SKM-1 (cell line): Measurements from ENCODE around the gene IFT22.
"Not testable (repeated sequence)": the region's sequence is repeated elsewhere in the genome, so short reads cannot be mapped to it uniquely, and the experiment has no call there.

ENCODE experiments used
- DNase-seq: peaks from one replicate; lab custom pipeline; 2025; ENCODE audit not compliant: unreplicated experiment; lab: John Stamatoyannopoulos, UW

IFT22 gene

DNA sequence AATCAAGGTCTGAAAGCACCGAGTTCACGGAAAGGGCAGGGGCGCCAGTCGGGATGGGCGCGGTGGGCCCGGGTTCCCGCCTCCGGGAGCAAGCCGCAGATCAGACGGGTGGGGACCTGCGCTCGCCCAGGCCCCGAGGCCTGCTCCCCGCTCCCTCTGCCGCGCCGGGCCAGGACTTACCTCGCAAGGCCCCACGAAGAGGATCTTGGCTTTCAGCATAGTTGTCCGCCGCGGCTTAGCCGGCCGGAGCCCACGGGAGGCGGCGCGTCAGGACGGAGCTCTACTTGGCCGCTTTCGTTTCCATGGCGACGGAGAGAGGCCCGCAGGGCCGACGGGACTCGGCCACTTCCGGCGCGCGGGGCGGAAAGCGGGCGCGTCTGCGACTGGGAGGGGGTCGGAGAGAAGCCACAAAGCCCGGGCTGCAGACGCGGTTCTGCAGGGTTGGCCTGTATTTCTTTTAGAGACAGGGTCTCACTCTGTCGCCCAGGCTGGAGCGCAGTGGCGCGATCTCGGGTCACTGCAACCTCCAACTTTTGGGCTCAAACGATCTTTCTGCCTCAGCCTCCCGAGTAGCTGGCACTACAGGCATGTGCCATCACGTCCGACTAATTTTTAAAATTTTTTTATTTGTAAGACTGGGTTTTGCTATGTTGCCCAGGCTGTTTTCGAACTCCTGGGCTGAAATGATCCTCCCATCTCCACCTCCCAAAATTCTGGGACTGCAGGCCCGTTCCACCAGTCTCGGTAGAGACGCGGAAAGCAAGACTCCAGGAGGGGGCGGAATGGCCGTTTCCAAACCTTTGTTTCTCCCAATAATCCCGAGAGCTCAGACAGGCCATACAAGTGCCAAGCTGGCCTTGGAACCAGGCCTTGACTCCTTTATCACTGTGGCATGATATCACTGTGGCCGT, at the start of gene IFT22:
IFT22 (minus strand) TSS at position 322 of the 911 bp plus-strand sequence; CDS start at position 219, 103 bp downstream.
- peak; percentile 71 for DNase-seq

DNA sequence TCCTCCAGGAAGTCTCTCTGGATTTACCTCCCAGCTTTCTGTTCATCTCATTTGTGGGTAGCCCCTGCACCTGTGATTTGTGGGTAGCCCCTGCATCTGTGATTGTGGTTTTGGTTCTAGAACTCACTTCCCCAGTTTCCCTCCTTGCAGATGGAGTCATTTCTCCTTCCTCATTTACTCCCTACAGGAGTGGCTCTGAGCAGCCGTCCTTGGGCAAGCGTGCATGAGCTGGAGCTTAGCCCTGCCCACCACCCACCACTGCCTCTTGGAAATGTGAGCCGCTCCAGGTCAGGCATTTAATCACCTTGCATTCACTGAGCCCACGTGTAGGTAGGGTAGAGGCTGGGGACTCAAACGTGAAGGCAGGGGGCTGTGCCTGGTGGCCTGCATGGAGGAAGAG, 49.2 kb upstream of the IFT22 start:
- DNase-seq = no peak

DNA sequence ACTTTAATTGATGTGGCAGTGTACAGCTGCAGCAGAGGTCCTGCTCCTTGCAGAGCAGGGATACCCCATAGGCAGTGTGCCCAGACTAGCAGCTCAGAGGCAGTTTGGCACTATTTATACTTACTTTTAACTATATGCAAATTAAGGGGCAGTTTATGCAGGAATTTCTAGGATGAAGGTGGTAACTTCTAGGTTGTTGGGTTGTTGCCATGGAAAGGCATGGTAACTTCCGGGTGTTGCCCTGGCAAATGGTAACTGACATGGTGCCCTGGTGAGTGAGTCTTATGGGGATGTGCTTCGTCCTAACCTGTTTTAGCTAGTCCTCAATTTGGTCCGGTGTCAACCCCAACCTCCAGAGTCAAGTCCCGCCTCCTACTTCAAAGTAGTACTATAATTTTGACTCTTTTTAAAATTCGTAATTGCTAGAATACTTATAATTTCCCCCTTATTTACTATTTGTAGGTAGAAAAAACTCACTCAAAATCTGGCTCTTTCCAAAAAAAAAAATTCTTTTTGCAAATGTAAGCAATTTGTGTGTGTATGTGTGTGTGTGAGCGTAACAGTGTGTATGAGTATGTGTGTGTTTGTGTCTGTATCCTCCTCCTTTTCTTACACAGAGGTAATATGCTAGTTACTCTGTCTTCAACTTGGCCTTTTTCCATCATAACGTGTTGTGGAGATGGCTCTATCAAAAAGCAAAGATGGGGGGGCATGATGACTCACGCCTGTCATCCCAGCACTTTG, 47.0 kb upstream of the IFT22 start:
- DNase-seq = no peak

DNA sequence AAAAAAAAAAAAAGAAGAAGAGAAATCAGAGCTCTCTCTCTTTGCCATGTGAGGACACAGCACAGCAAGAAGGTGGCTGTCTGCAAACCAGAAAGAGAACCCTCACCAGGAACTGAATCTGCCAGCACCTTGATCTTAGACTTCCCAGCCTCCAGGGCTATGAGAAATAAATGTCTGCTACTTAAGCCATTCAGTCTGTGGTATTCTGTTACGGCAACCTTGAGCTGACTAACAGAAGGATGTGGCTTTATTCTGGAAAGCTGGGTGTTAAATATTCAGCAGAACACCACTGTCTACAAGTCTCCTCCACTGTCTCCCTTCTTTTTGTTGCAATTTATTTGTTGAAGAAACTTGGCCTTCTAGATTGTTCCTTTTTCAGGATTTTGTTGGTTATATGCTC, 46.1 kb upstream of the IFT22 start:
- no peak for DNase-seq

DNA sequence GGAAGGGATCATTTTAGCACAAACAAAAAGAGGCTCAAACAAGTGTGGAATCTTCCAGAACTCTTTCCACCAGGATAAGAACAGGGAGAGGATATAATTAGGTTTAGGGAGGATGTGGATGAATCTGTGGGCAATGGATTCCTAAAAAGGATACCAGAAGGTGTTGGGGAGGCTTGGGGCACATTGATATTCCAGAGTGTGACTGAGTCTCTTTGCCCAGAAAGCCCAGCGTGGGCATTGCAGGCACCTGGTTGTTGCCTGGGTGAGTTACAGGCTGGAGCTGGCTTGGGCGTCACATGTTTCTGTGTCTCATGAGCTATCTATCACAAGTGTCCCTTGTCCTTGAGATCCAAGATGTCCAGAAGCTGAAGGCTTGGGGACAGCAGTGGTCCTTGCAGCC, 44.3 kb upstream of the IFT22 start:
- no peak for DNase-seq

DNA sequence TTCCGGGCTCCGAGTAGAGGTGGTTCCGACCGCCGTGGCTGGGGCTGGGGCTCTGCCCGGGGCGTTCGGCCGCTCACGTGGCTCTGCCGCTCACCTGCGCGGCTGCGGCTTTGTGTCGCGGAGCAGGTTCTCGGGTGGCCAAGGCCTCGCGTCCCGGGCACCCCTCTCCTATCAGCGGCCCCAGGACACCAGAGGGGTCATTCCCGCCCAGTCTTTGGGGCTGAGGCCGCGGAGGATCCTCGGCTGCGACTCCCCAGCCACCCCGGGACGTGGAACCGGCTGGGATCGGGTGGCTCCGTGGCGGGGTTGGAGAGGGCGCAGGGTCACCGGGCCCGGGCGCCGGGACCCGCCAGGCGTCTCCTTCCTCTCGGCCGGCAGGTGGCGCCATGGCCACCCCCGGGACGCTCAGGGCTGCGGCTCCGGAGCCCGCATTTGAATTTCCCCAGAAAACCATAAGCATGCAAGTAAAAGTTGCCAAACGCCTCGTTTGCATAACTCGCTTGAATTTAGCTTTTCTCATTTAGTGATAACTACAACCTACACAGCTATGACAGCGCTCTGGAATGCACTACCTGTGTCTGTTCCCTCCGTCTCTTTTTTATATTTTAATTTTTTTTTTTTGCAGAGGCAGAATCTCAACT, 42.2 kb upstream of the IFT22 start:
- peak; percentile 29 for DNase-seq

DNA sequence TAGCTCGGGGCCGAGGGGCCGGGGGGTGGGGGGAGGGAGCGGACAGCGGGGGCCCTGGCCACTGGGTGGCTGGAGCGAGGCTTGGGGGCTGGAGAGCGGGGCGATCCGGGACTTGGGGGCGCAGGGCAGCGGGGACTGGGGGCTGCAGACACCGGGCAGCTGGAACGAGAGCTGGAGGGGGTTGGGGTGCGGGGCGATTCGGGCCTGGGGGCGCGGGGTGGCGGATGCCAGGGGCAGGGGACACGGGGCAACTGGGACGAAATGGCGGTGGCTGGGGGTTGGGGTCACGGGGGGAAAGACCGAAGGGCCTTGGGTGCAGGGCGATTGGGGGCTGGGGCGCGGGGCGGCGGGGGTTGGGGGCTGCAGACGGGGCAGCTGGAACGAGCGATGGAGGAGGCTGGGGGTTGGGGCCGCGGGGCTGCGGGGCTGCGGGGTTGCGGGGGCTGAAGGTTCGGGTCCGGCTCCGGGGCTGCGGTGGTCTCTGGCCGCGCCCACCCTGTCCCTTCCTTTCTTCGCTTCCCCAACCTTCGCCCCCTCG, 41.7 kb upstream of the IFT22 start:
- no peak for DNase-seq

DNA sequence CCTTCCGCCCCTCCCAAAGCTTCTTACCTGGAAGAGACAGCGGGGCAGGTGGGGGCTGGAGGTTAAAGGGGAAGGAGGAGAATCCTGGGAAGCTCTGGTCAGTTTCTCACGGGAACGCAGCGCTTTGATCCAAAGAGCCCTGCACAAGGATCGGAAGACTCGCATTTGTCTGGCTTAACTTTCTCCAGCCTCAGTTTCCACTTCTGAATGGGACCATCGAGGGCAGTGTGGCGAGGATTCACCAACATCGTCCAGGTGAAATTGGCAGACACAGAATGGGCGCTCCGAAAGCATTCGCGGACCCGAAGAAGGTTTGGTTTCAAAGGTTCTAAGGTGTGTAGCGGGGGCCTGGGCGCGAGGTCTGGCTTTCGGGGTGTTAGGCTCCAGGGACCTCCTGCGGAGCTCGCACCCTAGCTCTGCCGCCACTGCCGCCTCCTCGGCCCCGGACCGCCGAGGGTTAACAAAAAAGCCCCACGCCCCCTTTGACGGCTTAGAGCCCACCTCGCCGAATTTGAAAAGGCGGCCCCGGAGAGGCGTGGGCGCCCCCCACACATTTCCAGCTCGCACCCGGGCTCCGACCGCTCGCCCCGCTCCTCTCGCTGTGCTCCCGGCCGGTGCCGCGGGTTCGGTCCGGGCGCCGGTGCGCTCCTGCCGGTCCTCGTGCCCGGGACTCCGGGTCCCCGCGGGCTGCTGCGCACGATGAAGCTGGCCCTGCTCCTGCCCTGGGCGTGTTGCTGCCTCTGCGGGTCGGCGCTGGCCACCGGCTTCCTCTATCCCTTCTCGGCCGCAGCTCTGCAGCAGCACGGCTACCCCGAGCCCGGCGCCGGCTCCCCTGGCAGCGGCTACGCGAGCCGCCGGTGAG, 41.0 kb upstream of the IFT22 start, which contains the start of gene COL26A1:
COL26A1 (plus strand) TSS at position 542 of the 862 bp plus-strand sequence; CDS start at position 700, 158 bp downstream.
- no peak for DNase-seq

DNA sequence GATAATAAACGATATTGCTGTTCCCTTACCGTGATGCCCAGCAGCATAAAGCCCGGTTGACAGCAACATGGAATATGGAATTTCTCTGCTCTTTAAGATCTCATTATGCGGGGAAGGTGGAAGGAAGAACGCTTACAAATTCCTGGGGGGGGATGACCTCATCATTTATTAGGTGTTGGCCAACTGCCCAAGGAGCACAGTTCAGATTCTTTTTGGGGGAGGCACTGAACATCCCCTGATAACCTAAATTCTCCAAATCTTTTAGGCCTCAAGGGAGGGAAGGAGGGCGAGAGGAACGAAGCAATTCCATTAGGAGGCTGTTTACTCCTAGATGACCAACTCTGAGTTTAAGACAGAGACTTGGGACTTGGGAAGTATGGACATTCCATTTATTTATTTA, 35.8 kb upstream of the IFT22 start:
- DNase-seq = no peak

DNA sequence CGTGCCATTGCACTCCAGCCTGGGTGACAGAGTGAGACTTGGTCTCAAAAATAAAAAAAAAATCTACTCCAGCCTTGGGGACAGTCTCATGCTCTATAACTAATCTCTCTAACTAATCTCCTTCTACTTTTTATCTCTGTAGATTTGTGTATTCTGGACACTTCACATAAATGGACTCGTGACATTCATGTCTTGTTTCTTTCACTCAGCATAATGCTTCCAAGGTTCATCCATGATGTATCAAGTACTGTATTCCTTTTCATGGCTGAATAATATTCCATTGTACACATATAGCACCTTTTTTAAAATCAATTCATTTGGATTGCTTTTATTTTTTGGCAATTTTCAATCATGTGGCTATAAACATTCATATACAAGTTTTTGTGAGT, 31.3 kb upstream of the IFT22 start:
- DNase-seq = no peak

DNA sequence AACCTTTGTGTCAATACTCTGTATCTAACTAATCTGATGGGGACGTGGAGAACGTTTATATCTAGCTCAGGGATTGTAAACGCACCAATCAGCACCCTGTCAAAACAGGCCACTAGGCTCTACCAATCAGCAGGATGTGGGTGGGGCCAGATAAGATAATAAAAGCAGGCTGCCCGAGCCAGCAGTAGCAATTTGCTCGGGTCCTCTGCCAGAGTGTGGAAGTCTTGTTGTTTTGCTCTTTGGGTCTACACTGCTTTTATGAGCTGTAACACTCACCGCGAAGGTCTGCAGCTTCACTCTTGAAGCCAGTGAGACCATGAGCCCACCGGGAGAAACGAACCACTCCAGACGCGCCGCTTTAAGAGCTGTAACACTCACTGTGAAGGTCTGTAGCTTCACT, 27.7 kb upstream of the IFT22 start:
- not testable (repeated sequence) for DNase-seq

DNA sequence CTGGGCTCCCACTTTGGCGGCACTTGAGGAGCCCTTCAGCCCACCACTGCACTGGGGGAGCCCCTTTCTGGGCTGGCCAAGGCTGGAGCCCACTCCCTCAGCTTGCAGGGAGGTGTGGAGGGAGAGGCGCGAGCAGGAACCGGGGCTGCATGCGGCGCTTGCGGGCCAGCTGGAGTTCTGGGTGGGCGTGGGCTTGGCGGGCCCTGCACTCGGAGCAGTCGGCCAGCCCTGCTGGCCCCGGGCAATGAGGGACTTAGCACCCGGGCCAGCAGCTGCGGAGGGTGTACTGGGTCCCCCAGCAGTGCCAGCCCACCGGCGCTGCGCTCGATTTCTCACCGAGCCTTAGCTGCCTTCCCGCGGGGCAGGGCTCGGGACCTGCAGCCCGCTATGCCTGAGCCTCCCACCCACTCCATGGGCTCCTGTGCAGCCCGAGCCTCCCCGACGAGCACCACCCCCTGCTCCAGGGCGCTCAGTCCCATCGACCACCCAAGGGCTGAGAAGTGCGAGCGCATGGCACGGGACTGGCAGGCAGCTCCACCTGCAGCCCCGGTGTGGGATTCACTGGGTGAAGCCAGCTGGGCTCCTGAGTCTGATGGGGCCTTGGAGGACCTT, 26.9 kb upstream of the IFT22 start:
- DNase-seq = not testable (repeated sequence)

DNA sequence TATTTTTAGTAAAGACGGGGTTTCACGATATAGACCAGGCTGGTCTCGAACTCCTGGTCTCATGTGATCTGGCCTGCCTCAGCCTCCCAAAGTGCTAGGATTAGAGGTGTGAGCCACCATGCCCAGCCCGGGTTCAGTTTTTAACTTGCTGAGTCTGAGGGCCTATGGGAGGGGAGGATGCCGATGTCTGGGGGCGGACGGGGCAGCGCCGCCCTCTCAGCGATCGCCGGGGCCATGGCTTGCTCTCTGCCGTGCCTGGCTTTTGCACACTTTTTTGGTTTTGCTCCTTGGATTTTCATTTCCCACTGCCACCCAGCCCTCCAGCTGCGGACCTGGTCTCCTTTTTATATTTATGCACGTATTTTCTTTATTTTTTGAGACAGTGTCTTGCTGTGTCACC, 25.9 kb upstream of the IFT22 start:
- no peak for DNase-seq

DNA sequence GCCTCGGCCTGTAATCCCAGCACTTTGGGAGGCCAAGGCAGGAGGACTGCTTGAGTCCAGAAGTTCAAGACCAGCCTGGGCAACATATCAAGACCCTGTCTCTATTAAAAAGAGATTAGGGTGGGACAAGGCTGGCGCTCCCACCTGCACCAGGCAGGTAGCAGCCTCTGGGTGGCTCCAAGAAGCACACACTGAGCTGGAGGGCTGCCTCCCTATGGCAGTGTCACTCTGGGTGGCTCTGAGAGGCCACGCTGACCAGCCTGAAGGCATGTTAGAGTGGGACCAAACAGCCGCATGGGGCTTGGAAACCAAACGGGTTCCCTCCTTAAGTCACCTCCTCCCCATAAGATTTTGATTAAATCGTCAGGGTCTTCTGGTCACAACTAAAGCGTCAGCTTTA, 21.3 kb upstream of the IFT22 start:
- no peak for DNase-seq

DNA sequence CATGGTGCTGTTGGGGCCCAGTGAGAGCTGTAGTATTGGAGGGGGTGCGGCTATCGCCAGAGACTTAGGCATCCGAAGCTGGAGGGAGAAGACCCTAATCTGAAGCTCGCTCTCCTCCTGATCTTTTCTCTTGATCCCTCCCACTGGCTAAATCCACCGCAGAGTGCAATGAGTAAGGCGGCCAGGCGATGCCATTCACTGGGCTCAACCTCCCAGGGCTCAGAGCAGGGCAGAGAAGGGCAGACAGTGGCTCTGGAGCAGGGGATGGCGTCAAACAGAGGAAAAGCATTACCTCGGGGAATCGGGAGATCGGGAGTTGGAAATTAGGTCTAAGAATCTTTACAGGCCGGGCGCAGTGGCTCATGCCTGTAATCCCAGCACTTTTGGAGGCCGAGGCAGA, 18.8 kb upstream of the IFT22 start:
- DNase-seq = no peak

DNA sequence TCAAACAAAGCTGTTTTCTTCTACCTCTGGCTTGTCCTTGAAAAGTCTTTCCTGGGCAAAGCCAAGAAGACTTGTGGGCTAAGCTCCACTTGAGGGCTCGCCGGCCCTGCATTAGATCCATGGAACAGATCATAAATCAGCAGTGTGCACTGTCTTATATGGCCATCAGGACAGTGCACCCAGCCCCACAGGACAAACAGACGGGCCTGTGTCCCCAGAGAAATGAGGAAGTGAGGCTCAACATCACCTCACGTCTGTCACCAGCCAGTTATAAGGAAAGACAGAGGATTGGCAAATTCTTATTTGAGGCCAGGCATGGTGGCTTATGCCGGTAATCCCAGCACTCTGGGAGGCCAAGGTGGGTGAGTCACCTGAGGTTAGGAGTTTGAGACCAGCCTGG, 12.3 kb upstream of the IFT22 start:
- peak; percentile 36 for DNase-seq

DNA sequence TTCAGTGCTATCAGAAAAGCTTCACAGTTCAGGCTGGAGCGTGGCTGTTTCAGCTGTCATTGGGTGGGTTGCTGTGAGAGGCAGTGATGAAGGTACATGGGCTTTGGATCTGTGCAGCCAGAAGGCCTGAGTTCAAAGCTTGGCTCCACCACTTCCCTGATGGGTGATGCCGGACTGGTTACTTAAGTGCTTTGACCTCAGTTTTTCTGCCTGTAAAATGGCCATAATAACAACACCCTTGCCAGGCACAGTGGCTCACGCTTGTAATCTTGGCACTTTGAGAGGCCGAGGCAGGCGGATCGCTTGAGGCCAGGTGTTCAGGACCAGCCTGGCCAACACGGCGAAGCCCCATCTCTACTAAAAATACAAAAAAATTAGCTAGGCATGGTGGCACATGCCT, 10.4 kb upstream of the IFT22 start:
- DNase-seq = no peak

DNA sequence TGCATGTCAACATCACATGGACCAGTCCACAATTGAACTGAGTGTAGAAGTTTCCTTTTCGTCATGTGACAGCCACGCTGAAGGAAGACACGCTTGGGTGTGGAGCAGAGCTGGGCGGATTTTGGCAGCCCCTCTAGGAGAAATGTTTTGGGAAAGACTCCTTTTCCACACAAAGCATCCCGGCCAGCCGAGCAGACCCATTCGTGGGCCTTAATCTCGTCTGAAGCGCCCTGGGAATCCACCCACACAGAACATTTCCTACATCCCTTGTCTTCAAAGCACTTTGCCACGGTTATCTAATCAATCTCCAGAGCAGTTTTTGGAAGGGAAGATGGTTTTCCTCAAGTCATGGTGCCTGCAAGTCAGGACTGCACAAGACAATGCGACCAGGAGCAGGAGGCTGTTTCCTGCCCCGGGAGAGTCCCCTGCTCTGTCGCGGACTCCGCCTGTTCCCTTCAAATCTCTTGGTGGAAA, 8.4 kb upstream of the IFT22 start:
- no peak for DNase-seq

DNA sequence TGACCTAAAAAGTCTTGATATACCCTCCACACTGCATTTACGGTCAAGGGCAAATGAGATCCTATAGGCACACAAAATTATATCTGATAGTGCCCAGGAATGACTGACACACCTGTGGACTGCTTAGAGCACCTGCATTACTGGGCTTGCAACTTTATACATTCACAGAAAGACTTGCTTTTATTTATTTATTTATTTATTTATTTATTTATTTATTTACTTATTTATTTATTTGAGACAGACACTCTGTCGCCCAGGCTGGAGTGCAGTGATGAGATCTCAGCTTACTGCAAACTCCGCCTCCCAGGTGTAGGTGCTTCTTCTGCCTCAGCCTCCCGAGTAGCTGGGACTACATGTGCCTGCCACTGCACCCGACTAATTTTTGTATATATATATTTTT, 6.5 kb upstream of the IFT22 start:
- no peak for DNase-seq

DNA sequence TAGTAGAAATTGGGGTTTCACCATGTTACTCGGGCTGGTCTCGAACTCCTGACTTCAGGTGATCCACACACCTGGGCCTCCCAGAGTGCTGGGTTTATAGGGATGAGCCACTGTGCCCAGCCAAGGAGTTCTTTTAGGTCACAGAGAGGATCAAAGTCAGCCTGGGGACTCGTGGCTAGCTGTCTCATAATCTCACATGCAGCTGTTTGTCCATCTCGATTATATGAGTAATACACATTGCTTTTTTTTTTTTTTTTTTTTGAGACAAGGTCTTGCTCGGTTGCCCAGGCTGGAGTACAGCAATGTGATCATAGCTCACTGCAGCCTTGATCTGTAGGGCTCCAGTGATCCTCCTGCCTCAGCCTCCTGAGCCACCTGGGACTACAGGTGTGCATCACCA, 2.2 kb downstream of the IFT22 start:
- no peak for DNase-seq
